IMR-90 (cell line): ENCODE results near the gene BIK. TPM values are rescaled to one million over a fixed set of nuclear protein-coding genes. Genes with fewer than 3 reads are reported as not detected.

Source experiments
- ATAC-seq: fragments of 200-7000 bp; cut with Tn5 transposase; 2 replicates; pipeline ENCODE4 v1.9.1; 2020; ENCODE audit warnings: low read depth, mild to moderate bottlenecking, moderate library complexity
- BruUV-seq: library from RNA; stranded (reverse); fragments of 400-500 nt; replicated peaks from 2 replicates; lab custom pipeline; 2021; lab: Mats Ljungman, UMichigan
- CTCF ChIA-PET: fragments of 300-600 bp; formaldehyde crosslinking; extraction: SDS; loops from one replicate; lab custom pipeline; 2021; ENCODE audit warnings: antibody characterized with exemption; lab: Yijun Ruan, JAX
- POLR2A ChIA-PET: fragments of 300-600 bp; sonication (Branson Sonifier 250); formaldehyde crosslinking; loops from one replicate; lab custom pipeline; 2022; ENCODE audit warnings: antibody characterized with exemption; ENCODE audit not compliant: unreplicated experiment; lab: Charles Lee
- DNase-seq: peaks from one replicate; pipeline ENCODE4 v3.0.0; 2013
- H2AFZ ChIP-seq: replicated peaks from 2 replicates; pipeline ENCODE3; 2013; ENCODE audit warnings: low read length, mild to moderate bottlenecking; ENCODE audit not compliant: poor library complexity
- H2AK5ac ChIP-seq: 2 replicates; pipeline ENCODE4 v1.6.1; 2013; ENCODE audit warnings: low read depth, low read length, inconsistent platforms
- H2AK9ac ChIP-seq: replicated peaks from 2 replicates; pipeline ENCODE3; 2013; ENCODE audit warnings: mild to moderate bottlenecking, low read depth, low read length, moderate library complexity; ENCODE audit not compliant: poor library complexity
- H2BK120ac ChIP-seq: 2 replicates; pipeline ENCODE4 v1.6.1; 2013; ENCODE audit warnings: low read depth, low read length, inconsistent platforms
- H2BK15ac ChIP-seq: 3 replicates; pipeline ENCODE4 v1.6.1; 2013; ENCODE audit warnings: low read depth, low read length, inconsistent platforms
- H2BK20ac ChIP-seq: 2 replicates; pipeline ENCODE4 v1.6.1; 2013; ENCODE audit warnings: low read depth, mild to moderate bottlenecking, inconsistent platforms, low read length, moderate library complexity
- H2BK5ac ChIP-seq: 2 replicates; pipeline ENCODE4 v1.6.1; 2013; ENCODE audit warnings: mild to moderate bottlenecking, low read depth, low read length, inconsistent platforms; ENCODE audit not compliant: poor library complexity, severe bottlenecking
- H3K14ac ChIP-seq: replicated peaks from 2 replicates; pipeline ENCODE4 v1.6.1; 2013; ENCODE audit warnings: low read depth, low read length, inconsistent platforms
- H3K18ac ChIP-seq: 2 replicates; pipeline ENCODE4 v1.6.1; 2013; ENCODE audit warnings: low read depth, low read length, control low read depth
- H3K23ac ChIP-seq: 2 replicates; pipeline ENCODE4 v1.6.1; 2013; ENCODE audit warnings: low read depth, low read length, inconsistent platforms
- H3K27ac ChIP-seq: 2 replicates; pipeline ENCODE4 v1.5.1; 2013; ENCODE audit warnings: mild to moderate bottlenecking, control low read depth, low read length; ENCODE audit not compliant: insufficient read depth
- H3K27me3 ChIP-seq: 2 replicates; pipeline ENCODE4 v1.6.1; 2013; ENCODE audit warnings: low read length; ENCODE audit not compliant: control insufficient read depth, insufficient read depth
- H3K36me3 ChIP-seq: 2 replicates; pipeline ENCODE4 v1.6.1; 2013; ENCODE audit warnings: low read length, mixed read lengths; ENCODE audit not compliant: control insufficient read depth, insufficient read depth
- H3K4ac ChIP-seq: 2 replicates; pipeline ENCODE4 v1.6.1; 2013; ENCODE audit warnings: low read depth, low read length, inconsistent platforms
- H3K4me1 ChIP-seq: 2 replicates; pipeline ENCODE4 v1.6.1; 2013; ENCODE audit warnings: low read length, mixed read lengths; ENCODE audit not compliant: control insufficient read depth, insufficient read depth
- H3K4me2 ChIP-seq: 2 replicates; pipeline ENCODE4 v1.6.1; 2013; ENCODE audit warnings: low read depth, mild to moderate bottlenecking, control low read depth, low read length, moderate library complexity
- H3K4me3 ChIP-seq: 2 replicates; pipeline ENCODE4 v1.5.1; 2013; ENCODE audit warnings: low read depth, mild to moderate bottlenecking, control low read depth, low read length, moderate library complexity; ENCODE audit not compliant: insufficient read depth
- H3K56ac ChIP-seq: 2 replicates; pipeline ENCODE4 v1.6.1; 2013; ENCODE audit warnings: low read length, inconsistent platforms; ENCODE audit not compliant: insufficient read depth; ENCODE audit errors: extremely low read depth
- H3K79me1 ChIP-seq, 2 experiments: 2 replicates each; pipeline ENCODE4 v1.6.1; 2013; ENCODE audit warnings: low read length in 2 of 2, inconsistent platforms in 1 of 2, low read depth in 1 of 2
- H3K9ac ChIP-seq: 2 replicates; pipeline ENCODE4 v1.6.1; 2013; ENCODE audit warnings: low read depth, low read length, control low read depth
- H3K9me1 ChIP-seq: 2 replicates; pipeline ENCODE4 v1.6.1; 2013; ENCODE audit warnings: low read length, inconsistent platforms; ENCODE audit not compliant: insufficient read depth
- H3K9me3 ChIP-seq: 2 replicates; pipeline ENCODE4 v1.6.1; 2013; ENCODE audit warnings: low read length; ENCODE audit not compliant: control insufficient read depth, insufficient read depth
- H4K20me1 ChIP-seq: 2 replicates; pipeline ENCODE4 v1.6.1; 2013; ENCODE audit warnings: low read length, inconsistent platforms; ENCODE audit not compliant: insufficient read depth
- H4K5ac ChIP-seq: 2 replicates; pipeline ENCODE4 v1.6.1; 2013; ENCODE audit warnings: mild to moderate bottlenecking, low read depth, low read length, control low read depth
- H4K8ac ChIP-seq, 2 experiments: 2 replicates each; pipeline ENCODE4 v1.6.1; 2013; ENCODE audit warnings: low read depth in 2 of 2, low read length in 2 of 2, control low read depth in 1 of 2, inconsistent platforms in 1 of 2
- H4K91ac ChIP-seq: 2 replicates; pipeline ENCODE4 v1.6.1; 2013; ENCODE audit warnings: low read depth, low read length, inconsistent platforms; ENCODE audit not compliant: insufficient read depth
- BHLHE40 ChIP-seq: fragments of 150-350 bp; IDR thresholded peaks from 2 replicates; pipeline ENCODE4 v1.6.1; 2016; ENCODE audit warnings: mild to moderate bottlenecking, low read depth, low read length
- CHD1 ChIP-seq: IDR thresholded peaks from 2 replicates; pipeline ENCODE4 v1.6.1; 2012; ENCODE audit warnings: low read depth, low read length, improper control_type of control experiment
- CTCF ChIP-seq: conservative IDR thresholded peaks from 2 replicates; pipeline ENCODE4 v1.5.1; 2012; ENCODE audit warnings: mild to moderate bottlenecking, low read depth, low read length, improper control_type of control experiment
- MAFK ChIP-seq: IDR thresholded peaks from 2 replicates; pipeline ENCODE4 v1.6.1; 2012; ENCODE audit warnings: low read depth, low read length, improper control_type of control experiment
- MAZ ChIP-seq: IDR thresholded peaks from 2 replicates; pipeline ENCODE4 v1.6.1; 2012; ENCODE audit warnings: low read depth, mild to moderate bottlenecking, low read length, improper control_type of control experiment, moderate library complexity, borderline replicate concordance
- MXI1 ChIP-seq: IDR thresholded peaks from 2 replicates; pipeline ENCODE4 v1.6.1; 2012; ENCODE audit warnings: low read depth, mild to moderate bottlenecking, low read length, moderate library complexity, borderline replicate concordance
- NFE2L2 ChIP-seq: fragments of 150-350 bp; IDR thresholded peaks from 2 replicates; pipeline ENCODE4 v1.6.1; 2016; ENCODE audit warnings: low read depth, mild to moderate bottlenecking, low read length
- POLR2A ChIP-seq: IDR thresholded peaks from 2 replicates; pipeline ENCODE4 v1.6.1; 2012; ENCODE audit warnings: mild to moderate bottlenecking, low read depth, low read length
- WGBS, 2 experiments: methylation state at CpG; one replicate each; pipeline versions ENCODE4 v1.1.5 to v1.1.7; 2013; ENCODE audit warnings: missing lambda C conversion rate in 2 of 2; ENCODE audit not compliant: insufficient read length in 1 of 2; ENCODE audit errors: extremely low coverage in 2 of 2; 5-methylcytosine and 5-hydroxymethylcytosine counted together
- dilution Hi-C: fragments of 300-500 bp; cut with HindIII; formaldehyde crosslinking; loops from one replicate; pipeline ENCODE4 v1.14.3; 2018; ENCODE audit warnings: low sequenced_read_pairs; ENCODE audit not compliant: unreplicated experiment
- in situ Hi-C: fragments of 300-500 bp; cut with MboI; formaldehyde crosslinking; loops from 3 replicates; pipeline ENCODE4 v1.14.3; 2019; ENCODE audit warnings: low sequenced_read_pairs, inconsistent platforms, mixed read lengths
- intact Hi-C: fragments of 100-400 bp; cut with micrococcal nuclease; formaldehyde crosslinking; loops from 2 replicates; pipeline ENCODE4 v1.10.0; 2022
- polyA plus RNA-seq, 3 experiments: library from polyadenylated mRNA; depleted of rRNA; stranded (reverse); fragments of >200 nt; gene quantifications; 2 replicates each; pipeline ENCODE4 v1.2.3, GENCODE V29; 2012; ENCODE audit warnings: low replicate concordance in 1 of 3
- total RNA-seq: library from RNA; depleted of rRNA; stranded (reverse); fragments of >200 nt; gene quantifications from 2 replicates; pipeline ENCODE4 v1.2.3, GENCODE V29; 2012
- TF ChIP-seq, protein P1 (sequence below): fragments of 150-350 bp; IDR thresholded peaks from 2 replicates; pipeline ENCODE4 v1.6.1; 2016; ENCODE audit warnings: low read depth, mild to moderate bottlenecking, low read length, moderate library complexity, borderline replicate concordance
- TF ChIP-seq, protein P2 (sequence below): fragments of 150-350 bp; IDR thresholded peaks from 2 replicates; pipeline ENCODE4 v1.6.1; 2017; ENCODE audit warnings: mild to moderate bottlenecking, antibody characterized with exemption, low read length, low read depth

Gene BIK
- total and polyA plus RNA-seq, 2 of the 4 experiments (the other 2 are of a cell fraction) = 0.18 TPM; not detected in 1

GRCh38 chr22:43160497-43161126 is 50.1 kb downstream of the BIK start:
- Histone ChIP-seq H3K4me1 (0 out of 2 replicates have a peak, but pooled peaks cover 1% of the 10 kb centered on the region), H2BK5ac (no peak overlapping the region), H3K9me3 (no peaks in the 10 kb centered on the region), H3K27me3 (no peaks in the 10 kb centered on the region), H3K18ac (no peak overlapping the region), H3K9me1 (peaks cover 5% of the 10 kb centered on the region), H2BK120ac (no peak overlapping the region), H4K20me1 (peaks cover 45% of the 10 kb centered on the region), H3K36me3 (peaks cover 26% of the 10 kb centered on the region), H4K91ac (no peak overlapping the region), H4K8ac (no peak overlapping the region), H3K56ac (no peak overlapping the region), H2AFZ (no peak overlapping the region), H3K23ac (no peak overlapping the region), H3K4me2 (no peak overlapping the region), H3K4me3 (no peak overlapping the region), H3K4ac (no peak overlapping the region), H3K79me1 (peaks cover 20 to 46% of the 10 kb centered on the region in 2 experiments; a peak in 3 of 4 replicates), H2BK15ac (no peak overlapping the region), H3K9ac (no peak overlapping the region), H3K27ac (no peak overlapping the region), H4K5ac (no peak overlapping the region), H3K14ac (no peak overlapping the region), H2AK5ac (no peak overlapping the region), H2AK9ac (no peak overlapping the region), H2BK20ac (no peak overlapping the region)
- intact Hi-C loops = no loop called here
- no peak for TF ChIP-seq MXI1
- no peak for TF ChIP-seq MAFK
- TF ChIP-seq, protein P1, sequence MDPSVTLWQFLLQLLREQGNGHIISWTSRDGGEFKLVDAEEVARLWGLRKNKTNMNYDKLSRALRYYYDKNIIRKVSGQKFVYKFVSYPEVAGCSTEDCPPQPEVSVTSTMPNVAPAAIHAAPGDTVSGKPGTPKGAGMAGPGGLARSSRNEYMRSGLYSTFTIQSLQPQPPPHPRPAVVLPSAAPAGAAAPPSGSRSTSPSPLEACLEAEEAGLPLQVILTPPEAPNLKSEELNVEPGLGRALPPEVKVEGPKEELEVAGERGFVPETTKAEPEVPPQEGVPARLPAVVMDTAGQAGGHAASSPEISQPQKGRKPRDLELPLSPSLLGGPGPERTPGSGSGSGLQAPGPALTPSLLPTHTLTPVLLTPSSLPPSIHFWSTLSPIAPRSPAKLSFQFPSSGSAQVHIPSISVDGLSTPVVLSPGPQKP = no peak
- no peak for TF ChIP-seq POLR2A
- TF ChIP-seq, protein P2, sequence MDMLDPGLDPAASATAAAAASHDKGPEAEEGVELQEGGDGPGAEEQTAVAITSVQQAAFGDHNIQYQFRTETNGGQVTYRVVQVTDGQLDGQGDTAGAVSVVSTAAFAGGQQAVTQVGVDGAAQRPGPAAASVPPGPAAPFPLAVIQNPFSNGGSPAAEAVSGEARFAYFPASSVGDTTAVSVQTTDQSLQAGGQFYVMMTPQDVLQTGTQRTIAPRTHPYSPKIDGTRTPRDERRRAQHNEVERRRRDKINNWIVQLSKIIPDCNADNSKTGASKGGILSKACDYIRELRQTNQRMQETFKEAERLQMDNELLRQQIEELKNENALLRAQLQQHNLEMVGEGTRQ = no peak
- no peak for TF ChIP-seq NFE2L2
- no peak for TF ChIP-seq BHLHE40
- TF ChIP-seq CHD1 = no peak
- TF ChIP-seq MAZ = no peak
- TF ChIP-seq CTCF = no peak
- in situ Hi-C loops = no loop called here
- ChIA-PET POLR2A (no interaction called here), CTCF (no interaction called here)
- dilution Hi-C loops = no loop called here
- no peak for DNase-seq
- ATAC-seq = no peak
- no TSS peak for BruUV-seq
- 100% methylated on average over 4 of the region's 8 CpGs; no CpG with 5 or more reads in 1 of the 2 experiments for WGBS, 2 experiments
